ENCODE results near the gene PCNX4.

The PCNX4 gene

GRCh38 chr14:60214415-60215126, 122.8 kb downstream of the PCNX4 start:
- no peak overlapping the region for H3K27ac Mint-ChIP-seq
- H3K27me3 Mint-ChIP-seq = peaks cover 10% of the 10 kb centered on the region
- DNase-seq (ENCODE audit: low spot score in 2 of 2) (no peak), ATAC-seq (ENCODE audit: low read depth) (no peak)
- peaks cover 11% of the 10 kb centered on the region for H3K4me1 Mint-ChIP-seq
- H3K36me3 Mint-ChIP-seq = no peaks in the 10 kb centered on the region
- H3K4me3 Mint-ChIP-seq = no peak overlapping the region
- H3K9me3 Mint-ChIP-seq = peaks cover 3% of the 10 kb centered on the region

GRCh38 chr14:60215127-60215444, 123.4 kb downstream of the PCNX4 start:
- H3K27me3 Mint-ChIP-seq = peaks cover 10% of the 10 kb centered on the region
- H3K36me3 Mint-ChIP-seq = no peaks in the 10 kb centered on the region
- H3K4me1 Mint-ChIP-seq = peaks cover 11% of the 10 kb centered on the region
- ATAC-seq (ENCODE audit: low read depth) (no peak), DNase-seq (ENCODE audit: low spot score in 2 of 2) (no peak)
- peaks cover 3% of the 10 kb centered on the region for H3K9me3 Mint-ChIP-seq
- H3K27ac Mint-ChIP-seq = no peak overlapping the region
- H3K4me3 Mint-ChIP-seq = no peak overlapping the region

GRCh38 chr14:60215520-60216420, 124.0 kb downstream of the PCNX4 start:
- H3K36me3 Mint-ChIP-seq = no peaks in the 10 kb centered on the region
- H3K27me3 Mint-ChIP-seq = peaks cover 10% of the 10 kb centered on the region
- H3K9me3 Mint-ChIP-seq = peaks cover 3% of the 10 kb centered on the region
- ATAC-seq (ENCODE audit: low read depth) (no peak), DNase-seq (ENCODE audit: low spot score in 2 of 2) (no peak)
- H3K27ac Mint-ChIP-seq = no peak overlapping the region
- no peak overlapping the region for H3K4me3 Mint-ChIP-seq
- H3K4me1 Mint-ChIP-seq = peaks cover 11% of the 10 kb centered on the region

GRCh38 chr14:60217713-60218112, 126.0 kb downstream of the PCNX4 start:
- Mint-ChIP-seq H3K4me1 (peaks cover 7% of the 10 kb centered on the region), H3K27ac (no peak overlapping the region), H3K9me3 (no peaks in the 10 kb centered on the region), H3K4me3 (no peak overlapping the region), H3K36me3 (no peaks in the 10 kb centered on the region), H3K27me3 (peaks cover 8% of the 10 kb centered on the region)
- DNase-seq (ENCODE audit: low spot score in 2 of 2) (no peak), ATAC-seq (ENCODE audit: low read depth) (no peak)

Measured in memory B cell (primary cell).